B cell (primary cell): ENCODE measurements around the gene EHD4. TPM values are rescaled to one million over a fixed set of nuclear protein-coding genes. Genes with fewer than 3 reads are reported as not detected.
A peak's percentile ranks its signal among the peaks of the same experiment; 100 is the strongest.

Experiments
- ATAC-seq: fragments of 200-7000 bp; cut with Tn5 transposase; one replicate; pipeline ENCODE4 v1.10.0; 2021; ENCODE audit warnings: low read depth, mild to moderate bottlenecking, moderate number of reproducible peaks, moderate library complexity
- CTCF ChIA-PET: fragments of 350-600 bp; sonication (Branson Sonifier 250); formaldehyde crosslinking; loops from one replicate; lab custom pipeline; 2021; ENCODE audit warnings: antibody characterized with exemption, inconsistent platforms; lab: Charles Lee
- POLR2A ChIA-PET: fragments of 350-600 bp; sonication (Branson Sonifier 250); formaldehyde crosslinking; loops from one replicate; lab custom pipeline; 2021; ENCODE audit warnings: antibody characterized with exemption; lab: Charles Lee
- DNase-seq: peaks from one replicate; pipeline ENCODE4 v3.0.0; 2013
- H2AFZ ChIP-seq: 2 replicates; pipeline ENCODE4 v1.6.1; 2012; ENCODE audit warnings: mild to moderate bottlenecking, low read depth, low read length; ENCODE audit not compliant: insufficient read depth, poor library complexity, severe bottlenecking
- H3K27ac ChIP-seq, 2 donors: 1 replicate in 1 of 2; 2 replicates in 1 of 2; pipeline ENCODE4 v1.5.1; 2012 to 2013; ENCODE audit warnings: low read length in 2 of 2, mild to moderate bottlenecking in 2 of 2, moderate library complexity in 1 of 2
- H3K27me3 ChIP-seq, 4 experiments: fragments of 200-600 bp in 1 of 4; sonication (generic) in 1 of 4; replicated peaks in 1 of 4; 1 replicate in 2 of 4; 2 replicates in 2 of 4; pipeline versions ENCODE4 v1.6.1 to v1.7.0; 2013 to 2016; ENCODE audit warnings: low read length in 3 of 4, mild to moderate bottlenecking in 2 of 4, mixed read lengths in 1 of 4, moderate library complexity in 1 of 4; ENCODE audit not compliant: insufficient read depth in 4 of 4, control insufficient read depth in 3 of 4; ENCODE audit errors: control extremely low read depth in 1 of 4
- H3K36me3 ChIP-seq, 2 experiments: replicated peaks in 1 of 2; 1 replicate in 1 of 2; 2 replicates in 1 of 2; pipeline versions ENCODE4 v1.6.1 to v1.7.1; 2013; ENCODE audit warnings: low read length in 1 of 2; ENCODE audit not compliant: insufficient read depth in 2 of 2, control insufficient read depth in 1 of 2; ENCODE audit errors: control extremely low read depth in 1 of 2, extremely low read depth in 1 of 2
- H3K4me1 ChIP-seq, 2 donors: fragments of 200-600 bp in 1 of 2; sonication (generic) in 1 of 2; 1 replicate in 1 of 2; 2 replicates in 1 of 2; pipeline versions ENCODE4 v1.5.1 to v1.6.1; 2013 to 2017; ENCODE audit warnings: low read length in 2 of 2; ENCODE audit not compliant: control insufficient read depth in 2 of 2, insufficient read depth in 2 of 2
- H3K4me2 ChIP-seq: replicated peaks from 2 replicates; pipeline ENCODE3; 2012; ENCODE audit warnings: mild to moderate bottlenecking, low read depth, low read length; ENCODE audit not compliant: poor library complexity, severe bottlenecking
- H3K4me3 ChIP-seq, 5 experiments: fragments of 200-600 bp in 1 of 5; sonication (generic) in 1 of 5; 1 replicate in 3 of 5; 2 replicates in 2 of 5; pipeline versions ENCODE4 v1.5.1 to v1.7.0; 2011 to 2016; ENCODE audit warnings: low read length in 4 of 5, mild to moderate bottlenecking in 4 of 5, low read depth in 2 of 5, control low read depth in 1 of 5, moderate library complexity in 1 of 5; ENCODE audit not compliant: insufficient read depth in 1 of 5; ENCODE audit errors: control extremely low read depth in 1 of 5, extremely low read depth in 1 of 5
- H3K79me2 ChIP-seq: fragments of 200-600 bp; sonication (generic); one replicate; pipeline ENCODE4 v1.6.0; 2016; ENCODE audit warnings: low read length; ENCODE audit not compliant: control insufficient read depth, insufficient read depth
- H3K9ac ChIP-seq: fragments of 200-600 bp; sonication (generic); 2 replicates; pipeline ENCODE4 v1.6.1; 2017; ENCODE audit warnings: mild to moderate bottlenecking, low read length, moderate library complexity
- H3K9me3 ChIP-seq, 3 donors: one replicate each; pipeline versions ENCODE4 v1.6.1 to v1.7.1; 2013; ENCODE audit warnings: low read length in 2 of 3; ENCODE audit not compliant: control insufficient read depth in 2 of 3, insufficient read depth in 1 of 3; ENCODE audit errors: control extremely low read depth in 1 of 3
- H4K20me1 ChIP-seq: 2 replicates; pipeline ENCODE4 v1.6.0; 2012; ENCODE audit warnings: mild to moderate bottlenecking, low read length; ENCODE audit not compliant: insufficient read depth, control insufficient read depth, poor library complexity, severe bottlenecking
- H3K27ac Mint-ChIP-seq: one replicate; pipeline ENCODE4 v1.8.0; 2021; ENCODE audit warnings: mixed read lengths
- H3K27me3 Mint-ChIP-seq: one replicate; pipeline ENCODE4 v1.8.0; 2021; ENCODE audit warnings: mixed read lengths
- H3K4me1 Mint-ChIP-seq: one replicate; pipeline ENCODE4 v1.8.0; 2021; ENCODE audit warnings: mixed read lengths
- H3K4me3 Mint-ChIP-seq: one replicate; pipeline ENCODE4 v1.8.0; 2021; ENCODE audit warnings: mixed read lengths
- H3K9me3 Mint-ChIP-seq: one replicate; pipeline ENCODE4 v1.8.0; 2022; ENCODE audit warnings: mixed read lengths; ENCODE audit not compliant: insufficient read depth
- EZH2 ChIP-seq: IDR thresholded peaks from 2 replicates; pipeline ENCODE4 v1.6.1; 2012; ENCODE audit warnings: borderline replicate concordance, low read depth, mild to moderate bottlenecking, moderate library complexity, low read length; ENCODE audit not compliant: insufficient read depth, poor library complexity, severe bottlenecking
- WGBS: methylation state at CpG from one replicate; pipeline ENCODE4 v1.1.5; 2013; ENCODE audit warnings: missing lambda C conversion rate; ENCODE audit not compliant: insufficient coverage; 5-methylcytosine and 5-hydroxymethylcytosine counted together
- intact Hi-C: fragments of 100-400 bp; cut with micrococcal nuclease; formaldehyde crosslinking; loops from one replicate; pipeline ENCODE4 v1.10.0; 2022
- polyA plus RNA-seq: library from polyadenylated mRNA; depleted of rRNA; stranded (reverse); fragments of >200 nt; gene quantifications from 2 replicates; pipeline ENCODE4 v1.2.3, GENCODE V29; 2012
- total RNA-seq, 2 donors: library from RNA; stranded (reverse); fragments of 120-200 nt in 1 of 2; gene quantifications; 1 replicate in 1 of 2; 2 replicates in 1 of 2; pipeline versions ENCODE4 v1.2.3 to v1.2.4, GENCODE V29; 2013 to 2022
- TF ChIP-seq, protein P1 (sequence below): fragments of 200-600 bp; IDR thresholded peaks from one replicate; pipeline ENCODE4 v1.8.0; 2022; ENCODE audit warnings: antibody characterized with exemption, mild to moderate bottlenecking

The EHD4 gene
- total and polyA plus RNA-seq, 2 donors (not counting 1 experiment from before 2014, with no cell fraction given), result 3.1 to 12.7 TPM

DNA sequence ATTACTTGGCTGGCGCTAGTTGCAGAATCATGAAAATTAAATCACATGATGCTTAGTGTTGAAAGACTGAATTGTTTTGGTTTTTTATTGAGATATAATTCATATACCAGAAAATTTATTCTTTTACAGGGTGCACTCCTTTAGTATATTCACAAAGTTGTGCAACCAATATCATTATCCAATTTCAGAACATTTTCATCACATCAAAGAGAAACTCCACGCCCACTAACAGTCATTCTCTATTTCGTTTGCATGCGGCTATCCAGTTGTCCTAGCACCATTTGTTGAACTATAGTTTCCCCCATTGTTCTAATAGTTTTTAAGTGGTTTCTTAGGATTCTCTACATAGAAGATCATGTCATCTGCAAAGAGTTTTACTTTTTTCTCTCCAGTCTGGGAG is 3.7 kb downstream of the EHD4 start:
- Histone ChIP-seq H3K27ac (no peak overlapping the region), H3K4me3 (no peak overlapping the region), H3K9ac (no peak overlapping the region), H3K27me3 (no peaks in the 10 kb centered on the region), H3K36me3 (no peaks in the 10 kb centered on the region), H3K4me1 (peaks cover 59 to 65% of the 10 kb centered on the region in 2 donors), H3K4me2 (peak overlapping the region; percentile 70), H3K79me2 (peaks cover 57% of the 10 kb centered on the region), H4K20me1 (no peaks in the 10 kb centered on the region), H3K9me3 (no peaks in the 10 kb centered on the region), H2AFZ (no peak overlapping the region)
- TF ChIP-seq, protein P1, sequence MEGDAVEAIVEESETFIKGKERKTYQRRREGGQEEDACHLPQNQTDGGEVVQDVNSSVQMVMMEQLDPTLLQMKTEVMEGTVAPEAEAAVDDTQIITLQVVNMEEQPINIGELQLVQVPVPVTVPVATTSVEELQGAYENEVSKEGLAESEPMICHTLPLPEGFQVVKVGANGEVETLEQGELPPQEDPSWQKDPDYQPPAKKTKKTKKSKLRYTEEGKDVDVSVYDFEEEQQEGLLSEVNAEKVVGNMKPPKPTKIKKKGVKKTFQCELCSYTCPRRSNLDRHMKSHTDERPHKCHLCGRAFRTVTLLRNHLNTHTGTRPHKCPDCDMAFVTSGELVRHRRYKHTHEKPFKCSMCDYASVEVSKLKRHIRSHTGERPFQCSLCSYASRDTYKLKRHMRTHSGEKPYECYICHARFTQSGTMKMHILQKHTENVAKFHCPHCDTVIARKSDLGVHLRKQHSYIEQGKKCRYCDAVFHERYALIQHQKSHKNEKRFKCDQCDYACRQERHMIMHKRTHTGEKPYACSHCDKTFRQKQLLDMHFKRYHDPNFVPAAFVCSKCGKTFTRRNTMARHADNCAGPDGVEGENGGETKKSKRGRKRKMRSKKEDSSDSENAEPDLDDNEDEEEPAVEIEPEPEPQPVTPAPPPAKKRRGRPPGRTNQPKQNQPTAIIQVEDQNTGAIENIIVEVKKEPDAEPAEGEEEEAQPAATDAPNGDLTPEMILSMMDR, result no peak
- TF ChIP-seq EZH2, result no peak
- DNase-seq, result no peak
- Mint-ChIP-seq H3K27ac (peak overlapping the region; percentile 52), H3K27me3 (no peaks in the 10 kb centered on the region), H3K4me1 (peaks cover 63% of the 10 kb centered on the region), H3K4me3 (peak overlapping the region; percentile 24), H3K9me3 (no peaks in the 10 kb centered on the region)
- ATAC-seq, result no peak
- ChIA-PET POLR2A (no interaction called here), CTCF (interaction anchor here (1.7 to 2.4 kb wide), 2 partner anchors 12 to 195 kb away, joined by 3 to 7 read pairs; partner anchors contain the start of gene MAPKBP1)
- no CpG with 5 or more reads among the region's 4 CpGs for WGBS
- intact Hi-C loops, result no loop called here

DNA sequence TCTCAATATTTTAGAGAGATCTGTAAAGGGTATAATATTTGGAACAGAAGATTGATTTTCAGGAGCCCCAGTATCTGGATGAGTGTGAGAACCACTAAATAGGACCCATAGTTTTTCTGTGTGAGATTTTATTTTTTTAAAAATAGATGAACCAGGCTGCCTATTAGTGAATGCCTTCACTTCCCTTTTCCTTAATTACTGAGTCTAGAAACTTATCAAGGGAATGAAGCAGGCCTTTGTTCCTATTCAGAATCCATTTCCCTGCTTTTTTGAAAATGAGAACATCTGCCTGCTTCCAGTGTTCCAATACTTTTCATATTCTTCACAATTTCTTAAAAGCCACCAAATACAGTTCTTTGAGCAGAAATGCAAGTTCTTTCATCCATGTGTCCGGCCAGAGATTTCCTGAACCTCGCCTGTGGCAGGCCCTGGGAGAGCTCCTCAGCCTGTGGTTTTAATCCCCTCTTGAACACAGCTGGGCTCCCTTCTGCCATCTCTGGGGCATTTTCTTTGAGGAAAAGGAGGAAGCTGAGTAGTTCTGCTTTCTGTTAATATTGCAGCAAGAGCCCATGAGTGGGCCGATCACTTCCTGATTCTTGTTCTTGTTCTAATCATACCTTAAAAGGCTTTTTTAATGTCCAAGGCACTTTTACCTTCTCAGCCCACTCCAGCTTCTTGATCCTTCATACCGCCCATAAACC is 4.7 kb downstream of the EHD4 start:
- no peaks in the 10 kb centered on the region for H3K27me3 Mint-ChIP-seq
- Histone ChIP-seq H4K20me1 (no peaks in the 10 kb centered on the region), H3K27ac (peak overlapping the region; percentile 19 to 64), H3K4me1 (peaks cover 56 to 59% of the 10 kb centered on the region in 2 donors), H3K9ac (no peak overlapping the region), H3K4me3 (no peak overlapping the region), H3K79me2 (peaks cover 62% of the 10 kb centered on the region), H3K36me3 (no peaks in the 10 kb centered on the region), H3K27me3 (no peaks in the 10 kb centered on the region), H3K4me2 (peak overlapping the region; percentile 70), H3K9me3 (no peaks in the 10 kb centered on the region), H2AFZ (no peak overlapping the region)
- peak overlapping the region; percentile 66 for H3K4me3 Mint-ChIP-seq
- TF ChIP-seq, protein P1, result no peak
- intact Hi-C loops, result no loop called here
- ChIA-PET POLR2A (no interaction called here), CTCF (interaction anchor here (0.9 to 2.4 kb wide), 4 partner anchors 22 to 194 kb away, joined by 3 to 8 read pairs (median 6); partner anchors contain the start of gene MAPKBP1)
- H3K27ac Mint-ChIP-seq, result peak overlapping the region; percentile 81
- peak; percentile 82 for DNase-seq
- WGBS, result 0% methylated on average over 2 of the region's 4 CpGs
- ATAC-seq, result peak; percentile 9
- peaks cover 58% of the 10 kb centered on the region for H3K4me1 Mint-ChIP-seq
- no peaks in the 10 kb centered on the region for H3K9me3 Mint-ChIP-seq
